Neural cell (in vitro differentiated cells): ENCODE measurements around the gene WDR5. TPM values are rescaled to one million over a fixed set of nuclear protein-coding genes. Genes with fewer than 3 reads are reported as not detected.

Experiments
- H2AFZ ChIP-seq: fragments of 200-600, 300-800 bp; sonication (generic), shearing (Covaris generic); 2 replicates; pipeline ENCODE4 v1.6.0; 2014; ENCODE audit warnings: low read depth, mild to moderate bottlenecking, antibody characterized with exemption, low read length, moderate library complexity
- H3F3A ChIP-seq: fragments of 200-600 bp; shearing (Covaris generic); 2 replicates; pipeline ENCODE4 v1.6.1; 2016; ENCODE audit warnings: mild to moderate bottlenecking, moderate library complexity, mixed read lengths, antibody characterized with exemption, low read length; ENCODE audit not compliant: insufficient read depth, poor library complexity, severe bottlenecking
- H3K27ac ChIP-seq: fragments of 200-600, 300-800 bp; sonication (generic), shearing (Covaris generic); 2 replicates; pipeline ENCODE4 v1.5.1; 2014; ENCODE audit warnings: mild to moderate bottlenecking, low read length, moderate library complexity
- H3K27me3 ChIP-seq: fragments of 300-800, 200-600 bp; sonication (generic), shearing (Covaris generic); 2 replicates; pipeline ENCODE4 v1.6.0; 2014; ENCODE audit warnings: mild to moderate bottlenecking, low read depth, low read length, moderate library complexity; ENCODE audit not compliant: insufficient read depth
- H3K36me3 ChIP-seq: fragments of 300-800, 200-600 bp; sonication (generic), shearing (Covaris generic); 2 replicates; pipeline ENCODE4 v1.5.1; 2014; ENCODE audit warnings: mild to moderate bottlenecking, antibody characterized with exemption, low read length, moderate library complexity; ENCODE audit not compliant: insufficient read depth
- H3K4me2 ChIP-seq: fragments of 300-800, 200-600 bp; sonication (generic), shearing (Covaris generic); 2 replicates; pipeline ENCODE4 v1.6.0; 2014; ENCODE audit warnings: mild to moderate bottlenecking, low read length
- H3K4me3 ChIP-seq: fragments of 300-800, 200-600 bp; sonication (generic), shearing (Covaris generic); 2 replicates; pipeline ENCODE4 v1.5.1; 2014; ENCODE audit warnings: mild to moderate bottlenecking, low read length, moderate library complexity
- H3K79me2 ChIP-seq: fragments of 200-600 bp; shearing (Covaris generic); replicated peaks from 2 replicates; pipeline ENCODE4 v1.6.0; 2014; ENCODE audit warnings: mild to moderate bottlenecking, low read length, moderate library complexity; ENCODE audit not compliant: insufficient read depth
- H3K9ac ChIP-seq: fragments of 300-800, 200-600 bp; sonication (generic), shearing (Covaris generic); 2 replicates; pipeline ENCODE4 v1.6.1; 2016; ENCODE audit warnings: mild to moderate bottlenecking, low read length, mixed read lengths
- H3K9me2 ChIP-seq: fragments of 200-600 bp; shearing (Covaris generic); 2 replicates; pipeline ENCODE4 v1.6.1; 2016; ENCODE audit warnings: mild to moderate bottlenecking, low read length, mixed read lengths; ENCODE audit not compliant: insufficient read depth
- H3K9me3 ChIP-seq: fragments of 200-600, 300-800 bp; sonication (generic), shearing (Covaris generic); 2 replicates; pipeline ENCODE4 v1.6.1; 2016; ENCODE audit warnings: mild to moderate bottlenecking, mixed run types, low read length, moderate library complexity, mixed read lengths
- H4K20me1 ChIP-seq: fragments of 200-600 bp; shearing (Covaris generic); 2 replicates; pipeline ENCODE4 v1.6.1; 2016; ENCODE audit warnings: mild to moderate bottlenecking, mixed run types; ENCODE audit not compliant: insufficient read depth
- CTCF ChIP-seq: fragments of 450-650 bp; IDR thresholded peaks from 2 replicates; pipeline ENCODE4 v1.5.1; 2014; ENCODE audit warnings: antibody characterized with exemption, mild to moderate bottlenecking, moderate library complexity; ENCODE audit not compliant: poor library complexity, severe bottlenecking
- EP300 ChIP-seq: fragments of 450-650 bp; conservative IDR thresholded peaks from 2 replicates; pipeline ENCODE4 v1.6.1; 2014; ENCODE audit warnings: antibody characterized with exemption, mild to moderate bottlenecking, moderate library complexity; ENCODE audit not compliant: poor library complexity, severe bottlenecking
- EZH2 ChIP-seq: fragments of 200-600, 300-800 bp; shearing (Covaris generic), sonication (generic); IDR thresholded peaks from 2 replicates; pipeline ENCODE4 v1.6.1; 2014; ENCODE audit warnings: antibody characterized with exemption, low read length, borderline replicate concordance, mild to moderate bottlenecking; ENCODE audit not compliant: insufficient read depth, poor library complexity, severe bottlenecking
- MXI1 ChIP-seq: fragments of 450-650 bp; conservative IDR thresholded peaks from 2 replicates; pipeline ENCODE4 v1.6.1; 2014; ENCODE audit warnings: antibody characterized with exemption, mild to moderate bottlenecking; ENCODE audit not compliant: poor library complexity, severe bottlenecking
- POLR2AphosphoS5 ChIP-seq: IDR thresholded peaks from 2 replicates; pipeline ENCODE4 v1.6.1; 2012
- RAD21 ChIP-seq: fragments of 450-650 bp; conservative IDR thresholded peaks from 2 replicates; pipeline ENCODE4 v1.6.1; 2014; ENCODE audit warnings: antibody characterized with exemption, mild to moderate bottlenecking, moderate library complexity
- SMC3 ChIP-seq: fragments of 450-650 bp; conservative IDR thresholded peaks from 2 replicates; pipeline ENCODE4 v1.6.1; 2014; ENCODE audit warnings: antibody characterized with exemption, mild to moderate bottlenecking, moderate library complexity; ENCODE audit not compliant: poor library complexity
- TAF1 ChIP-seq: IDR thresholded peaks from 2 replicates; pipeline ENCODE4 v1.6.1; 2012; ENCODE audit warnings: low read depth
- polyA plus RNA-seq: library from polyadenylated mRNA; depleted of rRNA; stranded (reverse); fragments of >200 nt; gene quantifications from 2 replicates; pipeline ENCODE4 v1.2.3, GENCODE V29; 2014
- TF ChIP-seq, protein P1 (sequence below): IDR thresholded peaks from 2 replicates; pipeline ENCODE4 v1.6.1; 2012; ENCODE audit warnings: borderline replicate concordance

Gene WDR5
- polyA plus RNA-seq, 1 donor from 2014 or later = 40.2 TPM

- Histone ChIP-seq H3K4me2 (no peak overlapping the region), H3F3A (no peaks in the 10 kb centered on the region), H3K9ac (no peak overlapping the region), H3K9me2 (no peaks in the 10 kb centered on the region), H3K9me3 (no peaks in the 10 kb centered on the region), H3K27ac (no peak overlapping the region), H3K27me3 (no peaks in the 10 kb centered on the region), H3K4me3 (no peak overlapping the region), H4K20me1 (no peaks in the 10 kb centered on the region), H3K36me3 (no peaks in the 10 kb centered on the region), H2AFZ (no peak overlapping the region), H3K79me2 (no peaks in the 10 kb centered on the region)
- no peak for TF ChIP-seq SMC3
- TF ChIP-seq POLR2AphosphoS5 = no peak
- no peak for TF ChIP-seq TAF1
- TF ChIP-seq, protein P1, sequence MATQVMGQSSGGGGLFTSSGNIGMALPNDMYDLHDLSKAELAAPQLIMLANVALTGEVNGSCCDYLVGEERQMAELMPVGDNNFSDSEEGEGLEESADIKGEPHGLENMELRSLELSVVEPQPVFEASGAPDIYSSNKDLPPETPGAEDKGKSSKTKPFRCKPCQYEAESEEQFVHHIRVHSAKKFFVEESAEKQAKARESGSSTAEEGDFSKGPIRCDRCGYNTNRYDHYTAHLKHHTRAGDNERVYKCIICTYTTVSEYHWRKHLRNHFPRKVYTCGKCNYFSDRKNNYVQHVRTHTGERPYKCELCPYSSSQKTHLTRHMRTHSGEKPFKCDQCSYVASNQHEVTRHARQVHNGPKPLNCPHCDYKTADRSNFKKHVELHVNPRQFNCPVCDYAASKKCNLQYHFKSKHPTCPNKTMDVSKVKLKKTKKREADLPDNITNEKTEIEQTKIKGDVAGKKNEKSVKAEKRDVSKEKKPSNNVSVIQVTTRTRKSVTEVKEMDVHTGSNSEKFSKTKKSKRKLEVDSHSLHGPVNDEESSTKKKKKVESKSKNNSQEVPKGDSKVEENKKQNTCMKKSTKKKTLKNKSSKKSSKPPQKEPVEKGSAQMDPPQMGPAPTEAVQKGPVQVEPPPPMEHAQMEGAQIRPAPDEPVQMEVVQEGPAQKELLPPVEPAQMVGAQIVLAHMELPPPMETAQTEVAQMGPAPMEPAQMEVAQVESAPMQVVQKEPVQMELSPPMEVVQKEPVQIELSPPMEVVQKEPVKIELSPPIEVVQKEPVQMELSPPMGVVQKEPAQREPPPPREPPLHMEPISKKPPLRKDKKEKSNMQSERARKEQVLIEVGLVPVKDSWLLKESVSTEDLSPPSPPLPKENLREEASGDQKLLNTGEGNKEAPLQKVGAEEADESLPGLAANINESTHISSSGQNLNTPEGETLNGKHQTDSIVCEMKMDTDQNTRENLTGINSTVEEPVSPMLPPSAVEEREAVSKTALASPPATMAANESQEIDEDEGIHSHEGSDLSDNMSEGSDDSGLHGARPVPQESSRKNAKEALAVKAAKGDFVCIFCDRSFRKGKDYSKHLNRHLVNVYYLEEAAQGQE = no peak
- TF ChIP-seq EP300 = no peak
- TF ChIP-seq MXI1 = no peak
- no peak for TF ChIP-seq RAD21
- TF ChIP-seq CTCF = no peak
- TF ChIP-seq EZH2 = no peak
These were observed 16.6 kb downstream of the WDR5 start for GRCh38 chr9:134152488-134152887.

GRCh38 chr9:134153450-134153849, 17.6 kb downstream of the WDR5 start:
- Histone ChIP-seq H3K9ac (no peak overlapping the region), H3K9me2 (no peaks in the 10 kb centered on the region), H3K27ac (no peak overlapping the region), H3K4me3 (no peak overlapping the region), H3K4me2 (no peak overlapping the region), H2AFZ (no peak overlapping the region), H3F3A (no peaks in the 10 kb centered on the region), H3K9me3 (no peaks in the 10 kb centered on the region), H3K36me3 (no peaks in the 10 kb centered on the region), H3K79me2 (no peaks in the 10 kb centered on the region), H4K20me1 (no peaks in the 10 kb centered on the region), H3K27me3 (no peaks in the 10 kb centered on the region)
- no peak for TF ChIP-seq POLR2AphosphoS5

DNA sequence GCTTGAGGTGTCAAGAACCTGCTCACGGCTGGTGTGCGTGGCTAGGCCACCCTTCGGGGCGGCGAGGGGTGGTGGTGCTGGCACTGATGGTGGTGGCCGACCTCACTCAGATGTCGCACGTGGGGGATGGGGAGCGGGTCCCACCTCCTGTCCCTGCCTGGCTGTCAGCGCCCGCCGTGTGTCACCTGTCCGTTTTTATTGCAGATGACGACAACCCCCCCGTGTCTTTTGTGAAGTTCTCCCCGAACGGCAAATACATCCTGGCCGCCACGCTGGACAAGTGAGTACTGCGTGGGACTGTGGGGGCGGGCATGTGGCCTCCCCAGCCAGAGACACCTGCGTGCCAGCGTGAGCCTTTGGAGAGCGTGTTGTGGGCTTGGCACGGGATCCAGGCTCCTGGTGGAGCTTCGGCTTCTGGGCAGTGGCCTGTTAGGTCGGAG, 18.4 kb downstream of the WDR5 start:
- no peaks in the 10 kb centered on the region for H3K9me3 ChIP-seq
- H4K20me1 ChIP-seq = no peaks in the 10 kb centered on the region
- no peaks in the 10 kb centered on the region for H3K27me3 ChIP-seq
- no peaks in the 10 kb centered on the region for H3K9me2 ChIP-seq
- no peaks in the 10 kb centered on the region for H3K36me3 ChIP-seq
- H3K4me3 ChIP-seq = no peak overlapping the region
- TF ChIP-seq POLR2AphosphoS5 = no peak
- TF ChIP-seq CTCF = no peak
- no peak for TF ChIP-seq MXI1
- TF ChIP-seq, protein P1 = no peak
- no peak for TF ChIP-seq RAD21
- TF ChIP-seq EP300 = no peak
- no peak for TF ChIP-seq EZH2
- no peak for TF ChIP-seq TAF1
- TF ChIP-seq SMC3 = no peak
- H2AFZ ChIP-seq = no peak overlapping the region
- no peak overlapping the region for H3K4me2 ChIP-seq
- no peak overlapping the region for H3K27ac ChIP-seq
- no peaks in the 10 kb centered on the region for H3K79me2 ChIP-seq
- H3K9ac ChIP-seq = no peak overlapping the region
- H3F3A ChIP-seq = no peaks in the 10 kb centered on the region
